GM12878 (cell line): ENCODE data around the gene DMD. TPM values are rescaled to one million over a fixed set of nuclear protein-coding genes. Genes with fewer than 3 reads are reported as not detected.
"Not testable (repeated sequence)": the region's sequence is repeated elsewhere in the genome, so short reads cannot be mapped to it uniquely, and the experiment has no call there.

Experiments
- ATAC-seq: fragments of 200-7000 bp; cut with Tn5 transposase; 3 replicates; pipeline ENCODE4 v1.9.1; 2020; ENCODE audit warnings: mild to moderate bottlenecking, moderate library complexity
- BruUV-seq: library from RNA; stranded (reverse); fragments of 400-500 nt; replicated peaks from 2 replicates; lab custom pipeline; 2021; lab: Mats Ljungman, UMichigan
- CTCF ChIA-PET: fragments of 300-600 bp; sonication (Branson Sonifier 250); formaldehyde crosslinking; extraction: SDS; loops from one replicate; lab custom pipeline; 2021; ENCODE audit warnings: inconsistent platforms; lab: Yijun Ruan, JAX
- POLR2A ChIA-PET: fragments of 350-600 bp; formaldehyde crosslinking; extraction: SDS; loops from one replicate; lab custom pipeline; 2021; ENCODE audit warnings: inconsistent platforms; lab: Charles Lee
- RAD21 ChIA-PET: fragments of 300-600 bp; sonication (Branson Sonifier 250); formaldehyde crosslinking; loops from one replicate; lab custom pipeline; 2023; ENCODE audit warnings: antibody characterized with exemption; ENCODE audit not compliant: unreplicated experiment; lab: Charles Lee
- SMC1A ChIA-PET: fragments of 300-600 bp; sonication (Branson Sonifier 250); formaldehyde crosslinking; loops from one replicate; lab custom pipeline; 2023; ENCODE audit not compliant: unreplicated experiment, uncharacterized antibody; lab: Charles Lee
- DNase-seq: peaks from one replicate; pipeline ENCODE4 v3.0.0-alpha.2; 2011; ENCODE audit warnings: low read depth, low spot score
- FAIRE-seq: peaks from 3 replicates; lab custom pipeline; 2011; peaks lifted over from hg19 to GRCh38; lab: Jason Lieb, UNC
- H2AFZ ChIP-seq: 2 replicates; pipeline ENCODE4 v1.6.0; 2011; ENCODE audit warnings: low read depth, low read length, control low read depth; ENCODE audit not compliant: control insufficient read depth
- H3K27ac ChIP-seq: 2 replicates; pipeline ENCODE4 v1.5.1; 2011; ENCODE audit warnings: control low read depth; ENCODE audit not compliant: control insufficient read depth, insufficient read depth
- H3K27me3 ChIP-seq, 2 experiments: replicated peaks in 1 of 2; 2 replicates each; pipeline versions ENCODE4 v1.6.0 to v1.6.1; 2011; ENCODE audit warnings: low read length in 1 of 2; ENCODE audit not compliant: control insufficient read depth in 2 of 2, insufficient read depth in 2 of 2
- H3K36me3 ChIP-seq, 2 experiments: 2 replicates each; pipeline ENCODE4 v1.5.1; 2011; ENCODE audit warnings: low read length in 1 of 2; ENCODE audit not compliant: control insufficient read depth in 2 of 2, insufficient read depth in 2 of 2
- H3K4me1 ChIP-seq: 2 replicates; pipeline ENCODE4 v1.6.1; 2011; ENCODE audit warnings: mild to moderate bottlenecking, low read length, moderate library complexity, mixed read lengths; ENCODE audit not compliant: control insufficient read depth, insufficient read depth
- H3K4me2 ChIP-seq: 2 replicates; pipeline ENCODE4 v1.6.0; 2011; ENCODE audit warnings: control low read depth; ENCODE audit not compliant: control insufficient read depth, insufficient read depth
- H3K4me3 ChIP-seq: fragments of 200-600 bp; sonication (generic); 2 replicates; pipeline ENCODE4 v1.5.1; 2016
- H3K79me2 ChIP-seq: 2 replicates; pipeline ENCODE4 v1.6.0; 2011; ENCODE audit warnings: low read length; ENCODE audit not compliant: control insufficient read depth, insufficient read depth
- H3K9ac ChIP-seq: 2 replicates; pipeline ENCODE4 v1.8.0; 2011; ENCODE audit warnings: low read length, control low read depth, mixed read lengths; ENCODE audit not compliant: control insufficient read depth, insufficient read depth
- H3K9me3 ChIP-seq: replicated peaks from 3 replicates; pipeline ENCODE4 v1.5.1; 2011; ENCODE audit warnings: mild to moderate bottlenecking, low read length; ENCODE audit not compliant: control insufficient read depth, insufficient read depth
- H4K20me1 ChIP-seq: 2 replicates; pipeline ENCODE4 v1.6.0; 2011; ENCODE audit not compliant: control insufficient read depth, insufficient read depth
- BCLAF1 ChIP-seq: fragments of 450-650 bp; IDR thresholded peaks from 2 replicates; pipeline ENCODE4 v1.6.1; 2017; ENCODE audit warnings: antibody characterized with exemption, mild to moderate bottlenecking, moderate library complexity
- BHLHE40 ChIP-seq, 2 experiments: fragments of 450-650 bp in 1 of 2; IDR thresholded peaks; 2 replicates each; pipeline ENCODE4 v1.6.1; 2011 to 2017; ENCODE audit warnings: low read depth in 2 of 2, borderline replicate concordance in 1 of 2, improper control_type of control experiment in 1 of 2, low read length in 1 of 2, mild to moderate bottlenecking in 1 of 2
- EGR1 ChIP-seq, 2 experiments: IDR thresholded peaks; 1 replicate in 1 of 2; 2 replicates in 1 of 2; pipeline ENCODE4 v1.6.1; 2011 to 2012; ENCODE audit warnings: low read depth in 2 of 2, low read length in 2 of 2, borderline replicate concordance in 1 of 2, mild to moderate bottlenecking in 1 of 2, moderate library complexity in 1 of 2
- KDM1A ChIP-seq: fragments of 200-600 bp; sonication (generic); IDR thresholded peaks from 2 replicates; pipeline ENCODE4 v1.6.1; 2016; ENCODE audit warnings: borderline replicate concordance
- NR2F1 ChIP-seq: fragments of 450-650 bp; conservative IDR thresholded peaks from 2 replicates; pipeline ENCODE4 v1.6.1; 2017; ENCODE audit warnings: mild to moderate bottlenecking
- RAD21 ChIP-seq: IDR thresholded peaks from 2 replicates; pipeline ENCODE4 v1.6.1; 2011; ENCODE audit warnings: mild to moderate bottlenecking, low read depth, low read length, moderate library complexity; ENCODE audit not compliant: insufficient read depth
- SMARCA5 ChIP-seq: fragments of 450-650 bp; IDR thresholded peaks from 2 replicates; pipeline ENCODE4 v1.6.1; 2017; ENCODE audit warnings: mild to moderate bottlenecking
- STAT3 ChIP-seq: IDR thresholded peaks from 2 replicates; pipeline ENCODE4 v1.6.1; 2011; ENCODE audit warnings: low read depth, low read length, improper control_type of control experiment
- YBX1 ChIP-seq: fragments of 450-650 bp; IDR thresholded peaks from 2 replicates; pipeline ENCODE4 v1.6.1; 2016; ENCODE audit warnings: antibody characterized with exemption
- WGBS: methylation state at CpG from one replicate; pipeline ENCODE4 v1.1.6; 2016; ENCODE audit warnings: low lambda C conversion rate; ENCODE audit not compliant: insufficient replicate concordance, insufficient coverage; ENCODE audit errors: missing lambda C conversion rate; 5-methylcytosine and 5-hydroxymethylcytosine counted together
- in situ Hi-C: fragments of 300-500 bp; cut with MboI; formaldehyde crosslinking; loops from 9 replicates; pipeline ENCODE4 v1.14.3; 2018; ENCODE audit warnings: mixed read lengths
- intact Hi-C: fragments of 100-400 bp; cut with micrococcal nuclease; formaldehyde crosslinking; loops from one replicate; pipeline ENCODE4 v1.14.2; 2022; ENCODE audit not compliant: unreplicated experiment
- polyA plus RNA-seq, 11 experiments: library from polyadenylated mRNA; depleted of rRNA in 4 of 11; unstranded in 6 of 11; stranded (reverse) in 5 of 11; fragments of >200 nt; fragmentation: Nextera tagmentation in 4 of 11; fragmentation: Illumina TruSeq in 1 of 11; extraction: Ambion mirVana in 4 of 11; extraction: Trizol in 1 of 11; gene quantifications; 1 replicate in 1 of 11; 2 replicates in 10 of 11; pipeline versions ENCODE4 v1.2.1 to v1.2.3, GENCODE V29; 2011 to 2016; ENCODE audit warnings: inconsistent platforms in 2 of 11, missing spikeins in 2 of 11, low read depth in 1 of 11
- total RNA-seq, 4 experiments: library from RNA; depleted of rRNA in 3 of 4; stranded (reverse); fragments of >200 nt in 3 of 4; fragmentation: Illumina TruSeq in 1 of 4; extraction: Trizol in 1 of 4; gene quantifications; 2 replicates each; pipeline versions ENCODE4 v1.2.1 to v1.2.3, GENCODE V29; 2013 to 2021
- TF ChIP-seq, protein P1 (sequence below), 3 experiments: IDR thresholded peaks in 2 of 3; conservative IDR thresholded peaks in 1 of 3; 2 replicates each; pipeline ENCODE4 v1.5.1; 2011; ENCODE audit warnings: low read depth in 3 of 3, low read length in 3 of 3, mild to moderate bottlenecking in 3 of 3, control low read depth in 2 of 3, moderate library complexity in 2 of 3, inconsistent platforms in 1 of 3, mixed read lengths in 1 of 3; ENCODE audit not compliant: control insufficient read depth in 2 of 3, insufficient read depth in 1 of 3; ENCODE audit errors: extremely low read depth in 1 of 3

The DMD gene
- total and polyA plus RNA-seq, 10 of the 15 experiments (the other 5 are each of a cell fraction or from before 2014, with no cell fraction given): 1.4 to 24.3 (median 4.3) TPM

GRCh38 chrX:32246675-32247074 is 964.7 kb downstream of the DMD start:
- H3K4me3 ChIP-seq, RAD21 ChIA-PET, POLR2A ChIA-PET, H3K4me1 ChIP-seq, in situ Hi-C loops, H3K27ac ChIP-seq, H3K79me2 ChIP-seq, H4K20me1 ChIP-seq, H3K9ac ChIP-seq, SMC1A ChIA-PET, FAIRE-seq, H3K9me3 ChIP-seq, H3K27me3 ChIP-seq, H2AFZ ChIP-seq, H3K4me2 ChIP-seq, H3K36me3 ChIP-seq, BruUV-seq, intact Hi-C loops: not testable (repeated sequence)
- CTCF ChIA-PET: interaction anchor here (1.0 kb wide), 1 partner anchor 13 kb away, joined by 6 read pairs; no protein-coding TSS in a partner anchor
- DNase-seq: peak; percentile 13
- 47% methylated on average over 3 of the region's 4 CpGs for WGBS
- ATAC-seq: peak; percentile 66
- TF ChIP-seq, protein P1, sequence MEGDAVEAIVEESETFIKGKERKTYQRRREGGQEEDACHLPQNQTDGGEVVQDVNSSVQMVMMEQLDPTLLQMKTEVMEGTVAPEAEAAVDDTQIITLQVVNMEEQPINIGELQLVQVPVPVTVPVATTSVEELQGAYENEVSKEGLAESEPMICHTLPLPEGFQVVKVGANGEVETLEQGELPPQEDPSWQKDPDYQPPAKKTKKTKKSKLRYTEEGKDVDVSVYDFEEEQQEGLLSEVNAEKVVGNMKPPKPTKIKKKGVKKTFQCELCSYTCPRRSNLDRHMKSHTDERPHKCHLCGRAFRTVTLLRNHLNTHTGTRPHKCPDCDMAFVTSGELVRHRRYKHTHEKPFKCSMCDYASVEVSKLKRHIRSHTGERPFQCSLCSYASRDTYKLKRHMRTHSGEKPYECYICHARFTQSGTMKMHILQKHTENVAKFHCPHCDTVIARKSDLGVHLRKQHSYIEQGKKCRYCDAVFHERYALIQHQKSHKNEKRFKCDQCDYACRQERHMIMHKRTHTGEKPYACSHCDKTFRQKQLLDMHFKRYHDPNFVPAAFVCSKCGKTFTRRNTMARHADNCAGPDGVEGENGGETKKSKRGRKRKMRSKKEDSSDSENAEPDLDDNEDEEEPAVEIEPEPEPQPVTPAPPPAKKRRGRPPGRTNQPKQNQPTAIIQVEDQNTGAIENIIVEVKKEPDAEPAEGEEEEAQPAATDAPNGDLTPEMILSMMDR (IDR thresholded peaks at IDR 0.05 in 2 of 3, conservative IDR thresholded peaks at IDR 0.05 in 1 of 3; ENCODE audit: control insufficient read depth in 2 of 3, extremely low read depth in 1 of 3, insufficient read depth in 1 of 3, low read depth in 3 of 3, low read length in 3 of 3): peak; percentile 35 to 57 (median 40); a peak in 4 of 6 replicates
- peak; percentile 35 for TF ChIP-seq RAD21

- no peak for ATAC-seq
- intact Hi-C loops: no loop called here
- TF ChIP-seq KDM1A (no peak), YBX1 (no peak), BHLHE40 (IDR thresholded peaks at IDR 0.05; ENCODE audit: borderline replicate concordance in 1 of 2, low read depth in 2 of 2, low read length in 1 of 2) (no peak), EGR1 (IDR thresholded peaks at IDR 0.05; ENCODE audit: borderline replicate concordance in 1 of 2, low read depth in 2 of 2, low read length in 2 of 2) (no peak), NR2F1 (no peak), BCLAF1 (no peak), STAT3 (no peak), SMARCA5 (no peak)
These were observed 1015.7 kb downstream of the DMD start for GRCh38 chrX:32195611-32196010.

More at GRCh38 chrX:32195611-32196010, 1015.7 kb downstream of the DMD start:
- Histone ChIP-seq H3K36me3 (no peaks in the 10 kb centered on the region), H4K20me1 (no peaks in the 10 kb centered on the region), H2AFZ (no peak overlapping the region), H3K4me3 (no peak overlapping the region), H3K27me3 (no peaks in the 10 kb centered on the region), H3K9ac (no peak overlapping the region), H3K4me2 (no peak overlapping the region), H3K27ac (no peak overlapping the region), H3K9me3 (no peaks in the 10 kb centered on the region), H3K79me2 (no peaks in the 10 kb centered on the region), H3K4me1 (no peaks in the 10 kb centered on the region)
- in situ Hi-C loops: no loop called here
- ChIA-PET SMC1A (no interaction called here), CTCF (no interaction called here), POLR2A (no interaction called here), RAD21 (no interaction called here)
- no peak for FAIRE-seq
- BruUV-seq: no TSS peak
- DNase-seq: no peak
- WGBS: 0% methylated on average over 2 of the region's 2 CpGs
